Vagina (tissue), 2 donors: ENCODE measurements around the gene CPT2.

Experiments
- POLR2AphosphoS5 ChIP-seq, 2 donors: sonication (generic); formaldehyde crosslinking; IDR thresholded peaks; one replicate each; pipeline ENCODE4 v1.9.0; 2017; ENCODE audit warnings: antibody characterized with exemption in 2 of 2, mild to moderate bottlenecking in 2 of 2, low read depth in 1 of 2; ENCODE audit not compliant: insufficient read depth in 1 of 2
- TF ChIP-seq, protein P1 (sequence below), 3 experiments: fragments of 450-650 bp in 2 of 3; fragments of 200-600 bp in 1 of 3; sonication (generic) in 1 of 3; IDR thresholded peaks; one replicate each; pipeline ENCODE4 v1.5.1; 2017 to 2019; ENCODE audit warnings: antibody characterized with exemption in 3 of 3, mild to moderate bottlenecking in 2 of 3, moderate library complexity in 2 of 3

- TF ChIP-seq POLR2AphosphoS5 (IDR thresholded peaks at IDR 0.05; ENCODE audit: insufficient read depth in 1 of 2, low read depth in 1 of 2) = no peak
- TF ChIP-seq, protein P1, sequence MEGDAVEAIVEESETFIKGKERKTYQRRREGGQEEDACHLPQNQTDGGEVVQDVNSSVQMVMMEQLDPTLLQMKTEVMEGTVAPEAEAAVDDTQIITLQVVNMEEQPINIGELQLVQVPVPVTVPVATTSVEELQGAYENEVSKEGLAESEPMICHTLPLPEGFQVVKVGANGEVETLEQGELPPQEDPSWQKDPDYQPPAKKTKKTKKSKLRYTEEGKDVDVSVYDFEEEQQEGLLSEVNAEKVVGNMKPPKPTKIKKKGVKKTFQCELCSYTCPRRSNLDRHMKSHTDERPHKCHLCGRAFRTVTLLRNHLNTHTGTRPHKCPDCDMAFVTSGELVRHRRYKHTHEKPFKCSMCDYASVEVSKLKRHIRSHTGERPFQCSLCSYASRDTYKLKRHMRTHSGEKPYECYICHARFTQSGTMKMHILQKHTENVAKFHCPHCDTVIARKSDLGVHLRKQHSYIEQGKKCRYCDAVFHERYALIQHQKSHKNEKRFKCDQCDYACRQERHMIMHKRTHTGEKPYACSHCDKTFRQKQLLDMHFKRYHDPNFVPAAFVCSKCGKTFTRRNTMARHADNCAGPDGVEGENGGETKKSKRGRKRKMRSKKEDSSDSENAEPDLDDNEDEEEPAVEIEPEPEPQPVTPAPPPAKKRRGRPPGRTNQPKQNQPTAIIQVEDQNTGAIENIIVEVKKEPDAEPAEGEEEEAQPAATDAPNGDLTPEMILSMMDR (IDR thresholded peaks at IDR 0.05) = no peak
Observed at GRCh38 chr1:53210954-53211353, 14.3 kb downstream of the CPT2 start.
